ENCODE results near the gene ARL14EP. TPM values are rescaled to one million over a fixed set of nuclear protein-coding genes. Genes with fewer than 3 reads are reported as not detected.

Gene ARL14EP
- total RNA-seq, 2 donors from 2014 or later: 22.2 to 25.3 TPM

DNA sequence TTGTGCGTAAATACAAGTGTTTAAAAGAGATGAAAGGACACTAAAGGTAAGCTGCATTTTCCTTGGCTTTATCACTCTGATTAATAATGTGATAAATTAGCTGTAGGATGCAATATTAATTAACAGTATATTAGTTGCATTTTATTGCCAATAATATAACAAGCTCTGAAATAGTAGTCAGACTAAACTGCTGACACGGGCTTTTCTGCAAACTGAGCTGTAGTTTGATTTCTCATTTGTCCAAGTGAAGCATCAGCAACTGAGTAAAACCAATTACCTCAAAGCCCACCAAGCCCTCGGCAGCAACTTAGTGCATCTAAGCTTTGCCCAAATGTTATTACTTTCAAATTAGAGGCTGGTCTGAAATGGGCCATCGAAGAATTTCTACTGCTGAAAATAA is 33.5 kb downstream of the ARL14EP start:
- Mint-ChIP-seq H3K36me3 (ENCODE audit: low read depth) (no peaks in the 10 kb centered on the region), H3K4me1 (peaks cover 18% of the 10 kb centered on the region), H3K4me3 (no peak overlapping the region), H3K27me3 (ENCODE audit: insufficient read depth) (peaks cover 3% of the 10 kb centered on the region), H3K9me3 (peaks cover 1% of the 10 kb centered on the region), H3K27ac (no peak overlapping the region)
- DNase-seq: no peak
- H3K36me3 ChIP-seq (ENCODE audit: control insufficient read depth, insufficient read depth, low read length): no peaks in the 10 kb centered on the region
- no peaks in the 10 kb centered on the region for H3K27me3 ChIP-seq (ENCODE audit: control insufficient read depth, insufficient read depth, low read length, poor library complexity, severe bottlenecking)
- H3K9ac ChIP-seq (ENCODE audit: extremely low read depth, low read length, poor library complexity, severe bottlenecking): no peak overlapping the region
- H3K27ac ChIP-seq (ENCODE audit: low read depth, low read length): no peak overlapping the region
- 90 to 100% methylated on average over 3 to 4 of the region's 4 CpGs for WGBS, 2 experiments (ENCODE audit: insufficient coverage in 1 of 2, insufficient read length in 1 of 2)
- no peak for TF ChIP-seq CTCF (conservative IDR thresholded peaks at IDR 0.05)
- H3K9me3 ChIP-seq (ENCODE audit: control insufficient read depth, low read length): no peaks in the 10 kb centered on the region
- H3K4me1 ChIP-seq (ENCODE audit: control insufficient read depth, insufficient read depth, low read length): no peaks in the 10 kb centered on the region
- H3K4me3 ChIP-seq (ENCODE audit: low read length): no peak overlapping the region

GRCh38 chr11:30357872-30358271 is 35.0 kb downstream of the ARL14EP start:
- Mint-ChIP-seq H3K9me3 (peaks cover 1% of the 10 kb centered on the region), H3K27ac (no peak overlapping the region), H3K4me1 (peaks cover 32% of the 10 kb centered on the region), H3K4me3 (no peak overlapping the region), H3K36me3 (ENCODE audit: low read depth) (no peaks in the 10 kb centered on the region), H3K27me3 (ENCODE audit: insufficient read depth) (peaks cover 3% of the 10 kb centered on the region)
- WGBS, 2 experiments (ENCODE audit: insufficient coverage in 1 of 2, insufficient read length in 1 of 2): 70% methylated on average over 1 of the region's 1 CpG; no CpG with 5 or more reads in 1 of the 2 experiments
- Histone ChIP-seq H3K4me1 (ENCODE audit: control insufficient read depth, insufficient read depth, low read length) (peaks cover 6% of the 10 kb centered on the region), H3K27ac (ENCODE audit: low read depth, low read length) (no peak overlapping the region), H3K9ac (ENCODE audit: extremely low read depth, low read length, poor library complexity, severe bottlenecking) (no peak overlapping the region), H3K36me3 (ENCODE audit: control insufficient read depth, insufficient read depth, low read length) (no peaks in the 10 kb centered on the region), H3K27me3 (ENCODE audit: control insufficient read depth, insufficient read depth, low read length, poor library complexity, severe bottlenecking) (no peaks in the 10 kb centered on the region), H3K4me3 (ENCODE audit: low read length) (no peak overlapping the region), H3K9me3 (ENCODE audit: control insufficient read depth, low read length) (no peaks in the 10 kb centered on the region)
- no peak for DNase-seq
- no peak for TF ChIP-seq CTCF (conservative IDR thresholded peaks at IDR 0.05)

DNA sequence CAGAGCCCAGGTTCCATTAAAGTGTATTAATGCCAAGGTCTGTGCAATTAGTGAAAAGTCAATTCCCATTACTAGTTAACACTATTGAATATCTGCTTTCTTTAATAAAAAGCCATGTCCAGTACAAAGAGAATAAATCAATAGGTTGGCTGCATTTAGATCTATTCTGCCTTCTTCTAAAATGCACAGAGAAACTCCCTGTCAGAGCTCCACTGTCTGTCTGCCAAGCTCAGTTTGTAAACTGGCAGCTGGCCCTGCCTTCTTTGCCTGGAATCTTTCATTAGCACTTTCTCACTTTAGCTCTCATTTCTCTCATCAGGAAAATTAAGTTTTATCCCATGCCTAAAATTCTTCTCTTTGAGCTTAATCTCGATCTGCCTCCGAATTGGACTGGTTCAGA is 35.6 kb downstream of the ARL14EP start:
- 93 to 94% methylated on average over 2 of the region's 2 CpGs for WGBS, 2 experiments (ENCODE audit: insufficient coverage in 1 of 2, insufficient read length in 1 of 2)
- no peaks in the 10 kb centered on the region for H3K27me3 ChIP-seq (ENCODE audit: control insufficient read depth, insufficient read depth, low read length, poor library complexity, severe bottlenecking)
- H3K4me1 ChIP-seq (ENCODE audit: control insufficient read depth, insufficient read depth, low read length): peaks cover 6% of the 10 kb centered on the region
- Mint-ChIP-seq H3K4me3 (no peak overlapping the region), H3K9me3 (peaks cover 1% of the 10 kb centered on the region), H3K4me1 (peaks cover 33% of the 10 kb centered on the region), H3K36me3 (ENCODE audit: low read depth) (no peaks in the 10 kb centered on the region), H3K27ac (no peak overlapping the region), H3K27me3 (ENCODE audit: insufficient read depth) (peaks cover 3% of the 10 kb centered on the region)
- no peak overlapping the region for H3K4me3 ChIP-seq (ENCODE audit: low read length)
- no peak for TF ChIP-seq CTCF (conservative IDR thresholded peaks at IDR 0.05)
- H3K27ac ChIP-seq (ENCODE audit: low read depth, low read length): no peak overlapping the region
- H3K9me3 ChIP-seq (ENCODE audit: control insufficient read depth, low read length): no peaks in the 10 kb centered on the region
- DNase-seq: no peak
- no peaks in the 10 kb centered on the region for H3K36me3 ChIP-seq (ENCODE audit: control insufficient read depth, insufficient read depth, low read length)
- H3K9ac ChIP-seq (ENCODE audit: extremely low read depth, low read length, poor library complexity, severe bottlenecking): no peak overlapping the region
